Ascending aorta (tissue), 2 donors: Measurements from ENCODE around the gene CLMN. TPM values are rescaled to one million over a fixed set of nuclear protein-coding genes. Genes with fewer than 3 reads are reported as not detected.
A peak's percentile ranks its signal among the peaks of the same experiment; 100 is the strongest.

ENCODE experiments used
- DNase-seq, 2 donors: peaks; one replicate each; pipeline ENCODE4 v3.0.0-alpha.2; 2019; ENCODE audit warnings: low spot score in 2 of 2
- H3K27ac ChIP-seq, 2 donors: fragments of 200-600 bp; sonication (generic); one replicate each; pipeline ENCODE4 v1.5.1; 2016 to 2017; ENCODE audit warnings: mild to moderate bottlenecking in 1 of 2
- H3K27me3 ChIP-seq: fragments of 200-600 bp; sonication (generic); one replicate; pipeline ENCODE4 v1.5.1; 2017
- H3K36me3 ChIP-seq, 2 donors: fragments of 200-600 bp; sonication (generic); one replicate each; pipeline ENCODE4 v1.5.1; 2016
- H3K4me1 ChIP-seq, 2 donors: fragments of 200-600 bp; sonication (generic); one replicate each; pipeline ENCODE4 v1.5.1; 2016 to 2017; ENCODE audit warnings: mild to moderate bottlenecking in 1 of 2
- H3K4me3 ChIP-seq, 2 donors: fragments of 200-600 bp; sonication (generic); one replicate each; pipeline ENCODE4 v1.5.1; 2016 to 2017; ENCODE audit warnings: mild to moderate bottlenecking in 1 of 2
- H3K9me3 ChIP-seq, 2 donors: fragments of 200-600 bp; sonication (generic); one replicate each; pipeline ENCODE4 v1.5.1; 2016
- intact Hi-C: fragments of 100-400 bp; cut with DNase I; formaldehyde crosslinking; loops from one replicate; pipeline ENCODE4 v1.15.1; 2023
- total RNA-seq: library from RNA; depleted of rRNA; stranded (reverse); fragments of >200 nt; gene quantifications from one replicate; pipeline ENCODE4 v1.1.0, GENCODE V29; 2016
- TF ChIP-seq, protein P1 (sequence below), 3 experiments: fragments of 200-600 bp in 2 of 3; fragments of 450-650 bp in 1 of 3; sonication (generic) in 2 of 3; IDR thresholded peaks; one replicate each; pipeline ENCODE4 v1.5.1; 2016 to 2019; ENCODE audit warnings: antibody characterized with exemption in 3 of 3, mild to moderate bottlenecking in 1 of 3, moderate library complexity in 1 of 3

The CLMN gene
- total RNA-seq, 1 donor from 2014 or later: 4.7 TPM

DNA sequence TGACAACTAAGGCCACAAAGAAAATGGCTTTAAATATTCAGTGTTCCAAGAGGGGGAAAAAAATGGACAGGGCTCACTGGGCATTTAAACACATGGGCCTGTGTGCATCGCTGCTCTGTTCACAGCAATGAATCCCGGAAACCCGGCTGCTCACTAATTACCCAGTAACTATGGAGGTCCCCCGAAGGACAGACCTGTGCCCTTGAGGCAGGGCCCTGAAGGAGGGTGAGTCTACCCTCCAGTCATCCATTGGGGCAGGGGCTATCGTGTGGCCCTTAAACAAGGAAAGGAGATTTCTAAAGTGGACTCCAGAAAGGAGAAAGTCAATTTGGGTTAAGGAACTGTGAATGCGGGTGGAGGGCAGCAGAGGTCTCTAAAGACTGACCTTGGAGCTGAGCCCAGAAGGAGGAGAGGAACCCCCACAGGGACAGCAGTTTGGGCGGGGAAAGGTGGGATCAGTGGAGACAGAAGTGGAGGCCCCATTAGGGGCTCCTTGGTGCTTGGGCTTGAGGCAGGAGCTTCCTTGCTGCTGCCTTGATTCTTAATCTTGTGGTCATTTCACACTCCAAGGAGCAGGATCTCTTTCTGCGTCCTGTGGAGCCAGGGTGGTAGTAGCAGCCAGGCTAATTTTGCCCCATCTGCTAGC is 1.4 kb upstream of the CLMN start:
- H3K4me1 ChIP-seq: peaks cover 0 to 3% of the 10 kb centered on the region in 2 donors
- H3K36me3 ChIP-seq: no peaks in the 10 kb centered on the region
- intact Hi-C loops: loop anchor here (5.0 to 10.0 kb wide), 2 partner anchors 164 to 214 kb away; partner anchors contain the start of genes DICER1 and GLRX5
- no peak for DNase-seq
- no peaks in the 10 kb centered on the region for H3K27me3 ChIP-seq
- TF ChIP-seq, protein P1, sequence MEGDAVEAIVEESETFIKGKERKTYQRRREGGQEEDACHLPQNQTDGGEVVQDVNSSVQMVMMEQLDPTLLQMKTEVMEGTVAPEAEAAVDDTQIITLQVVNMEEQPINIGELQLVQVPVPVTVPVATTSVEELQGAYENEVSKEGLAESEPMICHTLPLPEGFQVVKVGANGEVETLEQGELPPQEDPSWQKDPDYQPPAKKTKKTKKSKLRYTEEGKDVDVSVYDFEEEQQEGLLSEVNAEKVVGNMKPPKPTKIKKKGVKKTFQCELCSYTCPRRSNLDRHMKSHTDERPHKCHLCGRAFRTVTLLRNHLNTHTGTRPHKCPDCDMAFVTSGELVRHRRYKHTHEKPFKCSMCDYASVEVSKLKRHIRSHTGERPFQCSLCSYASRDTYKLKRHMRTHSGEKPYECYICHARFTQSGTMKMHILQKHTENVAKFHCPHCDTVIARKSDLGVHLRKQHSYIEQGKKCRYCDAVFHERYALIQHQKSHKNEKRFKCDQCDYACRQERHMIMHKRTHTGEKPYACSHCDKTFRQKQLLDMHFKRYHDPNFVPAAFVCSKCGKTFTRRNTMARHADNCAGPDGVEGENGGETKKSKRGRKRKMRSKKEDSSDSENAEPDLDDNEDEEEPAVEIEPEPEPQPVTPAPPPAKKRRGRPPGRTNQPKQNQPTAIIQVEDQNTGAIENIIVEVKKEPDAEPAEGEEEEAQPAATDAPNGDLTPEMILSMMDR (IDR thresholded peaks at IDR 0.05): no peak
- H3K9me3 ChIP-seq: no peaks in the 10 kb centered on the region
- H3K27ac ChIP-seq: peak overlapping the region; percentile 23 to 63
- no peak overlapping the region for H3K4me3 ChIP-seq

DNA sequence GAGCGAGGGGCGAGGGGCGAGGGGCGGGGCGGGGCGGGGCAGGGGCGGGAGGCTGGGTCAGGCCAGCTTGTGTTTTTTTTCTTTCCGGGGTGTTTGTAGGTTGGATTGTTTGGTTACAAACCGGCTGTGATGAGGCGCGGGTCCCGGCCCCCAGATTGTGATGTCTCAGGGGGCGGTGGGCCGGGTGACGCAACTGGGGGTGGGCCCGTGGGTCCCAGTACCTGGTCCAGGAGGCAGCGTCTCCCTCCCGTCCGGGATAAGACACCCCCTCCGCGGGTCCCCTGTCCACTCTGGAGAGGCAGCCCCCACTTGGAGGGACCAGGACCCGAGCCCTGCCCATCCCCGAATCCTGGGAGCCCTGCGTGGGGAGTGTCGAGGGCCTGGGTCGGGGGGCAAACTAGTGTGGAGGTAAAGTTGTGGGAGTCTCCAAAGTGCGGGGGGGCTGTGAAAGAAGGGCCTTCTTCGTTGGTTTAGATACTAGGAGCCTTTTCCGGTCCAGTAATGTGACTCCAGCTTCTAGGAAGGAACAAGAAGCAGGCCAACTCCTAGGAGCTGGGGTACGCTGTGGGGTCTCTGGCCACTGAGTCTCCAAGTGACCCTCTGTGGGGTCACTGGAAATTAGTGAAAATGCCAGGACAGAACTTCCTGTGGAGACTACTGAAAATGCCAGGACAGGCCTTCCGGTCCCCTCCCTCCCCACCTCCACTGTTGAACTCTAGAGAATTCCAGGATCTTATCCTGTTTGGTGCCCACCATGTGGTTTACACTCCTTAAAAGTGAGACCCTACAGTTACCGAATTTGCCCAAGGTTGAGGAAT is 579 bp upstream of the CLMN start:
- no peak for DNase-seq
- Histone ChIP-seq H3K36me3 (no peaks in the 10 kb centered on the region), H3K9me3 (no peaks in the 10 kb centered on the region), H3K4me3 (peak overlapping the region; percentile 56 to 72), H3K27ac (peak overlapping the region; percentile 23 to 63), H3K27me3 (no peaks in the 10 kb centered on the region), H3K4me1 (peaks cover 0 to 3% of the 10 kb centered on the region in 2 donors)
- TF ChIP-seq, protein P1 (IDR thresholded peaks at IDR 0.05): no peak
- intact Hi-C loops: loop anchor here (5.0 to 10.0 kb wide), 2 partner anchors 163 to 215 kb away; partner anchors contain the start of genes DICER1 and GLRX5

DNA sequence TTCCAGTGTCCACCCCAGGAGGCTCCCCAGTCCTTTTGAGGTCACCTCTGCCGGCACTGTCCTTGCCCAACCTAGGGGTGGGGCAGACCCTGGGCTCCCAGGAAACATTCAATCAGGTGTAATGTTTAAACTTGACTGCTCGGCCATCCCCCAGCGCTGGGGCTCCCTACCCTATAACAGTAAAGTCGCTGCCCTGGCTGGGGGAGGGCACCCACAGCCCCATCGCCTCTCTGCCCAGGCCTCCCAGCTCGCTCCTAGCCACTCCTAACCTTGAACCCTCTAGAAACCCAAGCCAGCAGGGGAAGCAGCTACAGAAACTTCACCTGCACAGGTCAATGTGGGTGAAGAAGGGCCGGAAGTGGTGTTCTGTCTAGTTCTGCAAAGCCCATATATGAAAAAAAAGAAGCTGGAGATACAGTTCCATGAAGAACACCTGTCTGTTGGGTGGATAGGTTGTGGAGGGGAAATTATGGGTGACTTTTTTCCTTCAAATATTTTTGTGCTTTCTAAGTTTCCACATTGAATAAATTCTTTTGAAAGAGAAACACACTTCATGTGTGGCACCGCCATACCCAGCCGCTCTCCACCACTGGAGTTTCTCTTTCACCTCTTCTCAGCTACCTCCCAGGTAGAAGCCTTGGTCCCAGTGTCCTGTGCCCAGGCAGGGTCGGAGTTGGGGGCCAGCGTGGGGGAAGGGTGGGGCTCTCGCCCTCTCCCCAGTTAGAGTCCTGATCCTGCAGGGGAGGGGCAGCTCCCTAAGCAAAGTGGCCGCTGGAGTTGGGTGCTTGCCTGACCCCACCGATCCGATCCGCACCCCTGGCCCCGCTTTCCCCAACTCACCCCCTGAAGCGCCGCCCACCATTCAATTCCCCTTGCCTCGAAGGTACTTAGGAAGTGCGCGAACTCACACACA is 1.1 kb downstream of the CLMN start:
- no peaks in the 10 kb centered on the region for H3K36me3 ChIP-seq
- TF ChIP-seq, protein P1 (IDR thresholded peaks at IDR 0.05): no peak
- H3K4me3 ChIP-seq: peak overlapping the region; percentile 88 to 90
- no peaks in the 10 kb centered on the region for H3K27me3 ChIP-seq
- peaks cover 0 to 3% of the 10 kb centered on the region in 2 donors for H3K4me1 ChIP-seq
- peak overlapping the region; percentile 9 to 17 for H3K27ac ChIP-seq
- DNase-seq: no peak
- no peaks in the 10 kb centered on the region for H3K9me3 ChIP-seq
- intact Hi-C loops: no loop called here

DNA sequence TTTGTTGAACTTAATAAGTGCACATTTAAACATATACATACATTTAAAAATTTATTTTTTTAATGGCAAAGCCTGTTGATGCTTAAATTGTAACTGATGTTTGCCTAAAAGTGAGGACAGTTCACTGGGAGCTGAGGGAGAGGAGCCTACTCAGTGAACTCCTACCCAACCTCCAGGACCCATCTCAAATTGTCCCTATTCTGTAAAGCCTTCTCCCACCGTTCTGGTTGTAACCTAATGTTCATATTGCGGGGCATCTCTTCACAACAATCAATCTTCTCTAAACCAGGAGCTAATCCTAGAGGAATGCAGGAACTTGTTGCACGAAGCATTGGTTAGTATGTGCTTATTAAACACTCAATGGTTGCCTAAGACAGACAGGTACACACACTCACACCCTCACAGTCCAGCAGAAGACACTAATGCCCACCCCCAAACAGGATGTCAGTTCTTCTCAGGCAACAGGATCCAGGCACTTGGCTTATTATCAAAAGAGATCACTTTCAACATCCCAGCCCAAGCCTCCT is 1.8 kb downstream of the CLMN start:
- H3K27ac ChIP-seq: no peak overlapping the region
- no peak for DNase-seq
- no peak overlapping the region for H3K4me3 ChIP-seq
- H3K27me3 ChIP-seq: no peaks in the 10 kb centered on the region
- peaks cover 0 to 3% of the 10 kb centered on the region in 2 donors for H3K4me1 ChIP-seq
- intact Hi-C loops: no loop called here
- no peaks in the 10 kb centered on the region for H3K36me3 ChIP-seq
- TF ChIP-seq, protein P1 (IDR thresholded peaks at IDR 0.05): no peak
- H3K9me3 ChIP-seq: no peaks in the 10 kb centered on the region

DNA sequence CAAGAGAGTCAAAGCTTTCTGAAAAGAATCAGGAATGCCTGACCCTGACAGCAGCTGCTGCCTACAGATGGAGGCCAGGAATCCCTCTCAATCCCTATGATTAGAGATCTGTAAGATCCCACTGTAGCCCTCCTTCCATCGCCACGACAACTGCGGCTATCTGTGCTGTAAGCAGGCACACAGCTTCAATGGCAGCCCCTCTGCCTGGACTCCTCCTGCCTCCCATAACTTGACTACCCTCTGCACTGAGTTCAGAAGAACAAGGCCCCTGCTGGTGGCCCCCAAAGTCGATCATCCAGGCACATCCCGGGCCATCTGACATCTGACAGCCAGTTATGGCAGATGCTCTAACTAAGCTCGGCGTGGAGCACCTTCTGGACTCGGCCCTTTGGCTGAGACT is 2.9 kb downstream of the CLMN start:
- Histone ChIP-seq H3K4me3 (no peak overlapping the region), H3K36me3 (no peaks in the 10 kb centered on the region), H3K27ac (peak overlapping the region in 1 of 2 donors; percentile 33), H3K27me3 (no peaks in the 10 kb centered on the region), H3K4me1 (peaks cover 0 to 3% of the 10 kb centered on the region in 2 donors), H3K9me3 (no peaks in the 10 kb centered on the region)
- intact Hi-C loops: no loop called here
- DNase-seq: no peak
- TF ChIP-seq, protein P1 (IDR thresholded peaks at IDR 0.05): no peak
